Measurements from ENCODE around the gene GFRA3. TPM values are rescaled to one million over a fixed set of nuclear protein-coding genes. Genes with fewer than 3 reads are reported as not detected.

The GFRA3 gene
- total and polyA plus RNA-seq, 2 donors = 0.14 to 2.1 TPM

- Histone ChIP-seq H3K4me3 (ENCODE audit: low read length in 2 of 2) (peak overlapping the region; percentile 18 to 38), H3K4me1 (ENCODE audit: control insufficient read depth in 2 of 2, insufficient read depth in 2 of 2, low read length in 2 of 2) (peaks cover 4 to 12% of the 10 kb centered on the region in 2 donors), H3K36me3 (ENCODE audit: control insufficient read depth in 2 of 2, insufficient read depth in 2 of 2, low read length in 1 of 2) (no peaks in the 10 kb centered on the region), H3K9me3 (ENCODE audit: control insufficient read depth in 2 of 2, insufficient read depth in 1 of 2, low read length in 1 of 2) (no peaks in the 10 kb centered on the region), H3K27me3 (ENCODE audit: control insufficient read depth in 2 of 2, insufficient read depth in 1 of 2, low read length in 1 of 2) (peaks cover 0 to 44% of the 10 kb centered on the region in 2 donors), H3K27ac (ENCODE audit: low read depth in 1 of 2, low read length in 1 of 2) (no peak overlapping the region)
- WGBS = 13% methylated on average over 67 of the region's 67 CpGs
- peak in 2 of 9 donors; percentile 8 to 13 for DNase-seq (ENCODE audit: low read depth in 6 of 9, low spot score in 9 of 9)
Measured at GRCh38 chr5:138241688-138242571, 32.5 kb downstream of the GFRA3 start.

- Histone ChIP-seq H3K4me1 (ENCODE audit: control insufficient read depth in 2 of 2, insufficient read depth in 2 of 2, low read length in 2 of 2) (peaks cover 4 to 12% of the 10 kb centered on the region in 2 donors), H3K27ac (ENCODE audit: low read depth in 1 of 2, low read length in 1 of 2) (no peak overlapping the region), H3K4me3 (ENCODE audit: low read length in 2 of 2) (no peak overlapping the region), H3K9me3 (ENCODE audit: control insufficient read depth in 2 of 2, insufficient read depth in 1 of 2, low read length in 1 of 2) (no peaks in the 10 kb centered on the region), H3K36me3 (ENCODE audit: control insufficient read depth in 2 of 2, insufficient read depth in 2 of 2, low read length in 1 of 2) (no peaks in the 10 kb centered on the region), H3K27me3 (ENCODE audit: control insufficient read depth in 2 of 2, insufficient read depth in 1 of 2, low read length in 1 of 2) (peaks cover 0 to 44% of the 10 kb centered on the region in 2 donors)
- peak in 1 of 9 donors; percentile 13 for DNase-seq (ENCODE audit: low read depth in 6 of 9, low spot score in 9 of 9)
- 11% methylated on average over 3 of the region's 3 CpGs for WGBS
Measured at GRCh38 chr5:138240650-138241385, 33.6 kb downstream of the GFRA3 start.

- no peak for DNase-seq (ENCODE audit: low read depth in 6 of 9, low spot score in 9 of 9)
- 98% methylated on average over 1 of the region's 1 CpG for WGBS
- H3K27me3 ChIP-seq (ENCODE audit: control insufficient read depth in 2 of 2, insufficient read depth in 1 of 2, low read length in 1 of 2) = peaks cover 0 to 35% of the 10 kb centered on the region in 2 donors
- no peak overlapping the region for H3K27ac ChIP-seq (ENCODE audit: low read depth in 1 of 2, low read length in 1 of 2)
- no peak overlapping the region for H3K4me3 ChIP-seq (ENCODE audit: low read length in 2 of 2)
- peaks cover 4 to 12% of the 10 kb centered on the region in 2 donors for H3K4me1 ChIP-seq (ENCODE audit: control insufficient read depth in 2 of 2, insufficient read depth in 2 of 2, low read length in 2 of 2)
- no peaks in the 10 kb centered on the region for H3K9me3 ChIP-seq (ENCODE audit: control insufficient read depth in 2 of 2, insufficient read depth in 1 of 2, low read length in 1 of 2)
- no peaks in the 10 kb centered on the region for H3K36me3 ChIP-seq (ENCODE audit: control insufficient read depth in 2 of 2, insufficient read depth in 2 of 2, low read length in 1 of 2)
Measured at GRCh38 chr5:138238034-138238433, 36.4 kb downstream of the GFRA3 start.

GRCh38 chr5:138234651-138235050, 39.8 kb downstream of the GFRA3 start:
- H3K27ac ChIP-seq (ENCODE audit: low read depth in 1 of 2, low read length in 1 of 2) = no peak overlapping the region
- peaks cover 0 to 6% of the 10 kb centered on the region in 2 donors for H3K27me3 ChIP-seq (ENCODE audit: control insufficient read depth in 2 of 2, insufficient read depth in 1 of 2, low read length in 1 of 2)
- 96% methylated on average over 2 of the region's 2 CpGs for WGBS
- no peak for DNase-seq (ENCODE audit: low read depth in 6 of 9, low spot score in 9 of 9)
- H3K4me1 ChIP-seq (ENCODE audit: control insufficient read depth in 2 of 2, insufficient read depth in 2 of 2, low read length in 2 of 2) = peaks cover 0 to 3% of the 10 kb centered on the region in 2 donors
- peaks cover 0 to 2% of the 10 kb centered on the region in 2 donors for H3K9me3 ChIP-seq (ENCODE audit: control insufficient read depth in 2 of 2, insufficient read depth in 1 of 2, low read length in 1 of 2)
- H3K4me3 ChIP-seq (ENCODE audit: low read length in 2 of 2) = no peak overlapping the region
- H3K36me3 ChIP-seq (ENCODE audit: control insufficient read depth in 2 of 2, insufficient read depth in 2 of 2, low read length in 1 of 2) = no peaks in the 10 kb centered on the region

- Histone ChIP-seq H3K4me1 (ENCODE audit: control insufficient read depth in 2 of 2, insufficient read depth in 2 of 2, low read length in 2 of 2) (peaks cover 0 to 3% of the 10 kb centered on the region in 2 donors), H3K27me3 (ENCODE audit: control insufficient read depth in 2 of 2, insufficient read depth in 1 of 2, low read length in 1 of 2) (no peaks in the 10 kb centered on the region), H3K4me3 (ENCODE audit: low read length in 2 of 2) (no peak overlapping the region), H3K9me3 (ENCODE audit: control insufficient read depth in 2 of 2, insufficient read depth in 1 of 2, low read length in 1 of 2) (peaks cover 0 to 2% of the 10 kb centered on the region in 2 donors), H3K36me3 (ENCODE audit: control insufficient read depth in 2 of 2, insufficient read depth in 2 of 2, low read length in 1 of 2) (no peaks in the 10 kb centered on the region), H3K27ac (ENCODE audit: low read depth in 1 of 2, low read length in 1 of 2) (no peak overlapping the region)
- 92% methylated on average over 2 of the region's 2 CpGs for WGBS
- DNase-seq (ENCODE audit: low read depth in 6 of 9, low spot score in 9 of 9) = no peak
Measured at GRCh38 chr5:138233280-138233679, 41.1 kb downstream of the GFRA3 start.

GRCh38 chr5:138230981-138231589, 43.3 kb downstream of the GFRA3 start:
- Histone ChIP-seq H3K36me3 (ENCODE audit: control insufficient read depth in 2 of 2, insufficient read depth in 2 of 2, low read length in 1 of 2) (no peaks in the 10 kb centered on the region), H3K4me1 (ENCODE audit: control insufficient read depth in 2 of 2, insufficient read depth in 2 of 2, low read length in 2 of 2) (peaks cover 0 to 3% of the 10 kb centered on the region in 2 donors), H3K4me3 (ENCODE audit: low read length in 2 of 2) (no peak overlapping the region), H3K27ac (ENCODE audit: low read depth in 1 of 2, low read length in 1 of 2) (no peak overlapping the region), H3K27me3 (ENCODE audit: control insufficient read depth in 2 of 2, insufficient read depth in 1 of 2, low read length in 1 of 2) (no peaks in the 10 kb centered on the region), H3K9me3 (ENCODE audit: control insufficient read depth in 2 of 2, insufficient read depth in 1 of 2, low read length in 1 of 2) (peaks cover 0 to 12% of the 10 kb centered on the region in 2 donors)
- no peak for DNase-seq (ENCODE audit: low read depth in 6 of 9, low spot score in 9 of 9)
- WGBS = 93% methylated on average over 7 of the region's 7 CpGs

- H3K9me3 ChIP-seq (ENCODE audit: control insufficient read depth in 2 of 2, insufficient read depth in 1 of 2, low read length in 1 of 2) = peaks cover 0 to 13% of the 10 kb centered on the region in 2 donors
- H3K27ac ChIP-seq (ENCODE audit: low read depth in 1 of 2, low read length in 1 of 2) = no peak overlapping the region
- no peaks in the 10 kb centered on the region for H3K27me3 ChIP-seq (ENCODE audit: control insufficient read depth in 2 of 2, insufficient read depth in 1 of 2, low read length in 1 of 2)
- H3K4me3 ChIP-seq (ENCODE audit: low read length in 2 of 2) = no peak overlapping the region
- H3K4me1 ChIP-seq (ENCODE audit: control insufficient read depth in 2 of 2, insufficient read depth in 2 of 2, low read length in 2 of 2) = peaks cover 0 to 3% of the 10 kb centered on the region in 2 donors
- no peaks in the 10 kb centered on the region for H3K36me3 ChIP-seq (ENCODE audit: control insufficient read depth in 2 of 2, insufficient read depth in 2 of 2, low read length in 1 of 2)
- DNase-seq (ENCODE audit: low read depth in 6 of 9, low spot score in 9 of 9) = no peak
Measured at GRCh38 chr5:138230261-138230660, 44.2 kb downstream of the GFRA3 start.

GRCh38 chr5:138229387-138229786, 45.0 kb downstream of the GFRA3 start:
- Histone ChIP-seq H3K27ac (ENCODE audit: low read depth in 1 of 2, low read length in 1 of 2) (no peak overlapping the region), H3K4me1 (ENCODE audit: control insufficient read depth in 2 of 2, insufficient read depth in 2 of 2, low read length in 2 of 2) (peaks cover 0 to 3% of the 10 kb centered on the region in 2 donors), H3K4me3 (ENCODE audit: low read length in 2 of 2) (no peak overlapping the region), H3K36me3 (ENCODE audit: control insufficient read depth in 2 of 2, insufficient read depth in 2 of 2, low read length in 1 of 2) (no peaks in the 10 kb centered on the region), H3K9me3 (ENCODE audit: control insufficient read depth in 2 of 2, insufficient read depth in 1 of 2, low read length in 1 of 2) (peaks cover 0 to 13% of the 10 kb centered on the region in 2 donors), H3K27me3 (ENCODE audit: control insufficient read depth in 2 of 2, insufficient read depth in 1 of 2, low read length in 1 of 2) (peaks cover 0 to 3% of the 10 kb centered on the region in 2 donors)
- no peak for DNase-seq (ENCODE audit: low read depth in 6 of 9, low spot score in 9 of 9)
- 70% methylated on average over 6 of the region's 6 CpGs for WGBS
